Measurements from ENCODE around the gene UNK.

DNA sequence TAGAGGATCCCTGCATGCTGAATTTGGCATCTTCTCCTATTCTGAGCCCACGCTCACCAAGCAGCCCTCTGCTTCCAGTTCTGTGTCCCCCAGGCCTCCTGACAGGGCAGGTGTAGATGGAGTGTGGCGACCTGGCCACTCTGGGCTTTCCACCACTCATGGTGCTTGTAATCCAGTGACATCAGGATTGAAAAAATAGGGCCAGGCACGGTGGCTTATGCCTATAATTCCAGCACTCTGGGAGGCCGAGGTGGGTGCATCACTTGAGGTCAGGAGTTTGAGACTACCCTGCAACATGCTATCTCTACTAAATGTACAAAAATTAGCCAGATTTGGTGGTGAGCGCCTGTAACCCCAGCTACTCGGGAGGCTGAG lies 29.4 kb downstream of the UNK start:
- TF ChIP-seq CTCF (IDR thresholded peaks at IDR 0.05): no peak
- no peak for TF ChIP-seq NFE2L1 (CRISPR knock-in tag; IDR thresholded peaks at IDR 0.05)
- no peak for TF ChIP-seq ZNF281 (CRISPR knock-in tag; IDR thresholded peaks at IDR 0.05)
- TF ChIP-seq MAX (CRISPR knock-in tag; IDR thresholded peaks at IDR 0.05): no peak
- TF ChIP-seq ZNF263 (CRISPR knock-in tag; IDR thresholded peaks at IDR 0.05; ENCODE audit: low read depth): no peak

All from WTC11 (cell line).